ENCODE data around the gene ZNF609. TPM values are rescaled to one million over a fixed set of nuclear protein-coding genes. Genes with fewer than 3 reads are reported as not detected.

ZNF609 gene
- total and polyA plus RNA-seq, 10 of the 15 experiments (the other 5 are each of a cell fraction or from before 2014, with no cell fraction given), result 5.1 to 35.3 (median 13.6) TPM

DNA sequence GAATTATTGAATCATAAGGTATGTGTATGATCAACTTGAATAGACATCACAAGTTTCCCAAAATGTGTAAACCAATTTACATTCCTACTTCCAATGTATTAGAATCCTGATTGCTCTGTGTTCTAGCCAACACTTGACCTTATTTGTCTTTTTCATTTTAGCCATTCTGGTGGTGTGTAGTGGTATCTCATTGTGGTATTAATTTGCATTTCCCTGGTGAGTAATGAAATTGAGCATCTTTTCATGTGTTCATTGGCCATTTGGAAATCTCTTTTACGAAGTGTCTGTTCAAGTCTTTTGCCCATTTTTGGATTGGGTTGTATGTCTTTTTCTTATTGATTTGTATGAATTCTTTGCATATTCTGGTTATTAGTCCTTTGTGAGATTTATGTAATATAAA is 177.0 kb downstream of the ZNF609 start (continued):
- TF ChIP-seq, protein P1, sequence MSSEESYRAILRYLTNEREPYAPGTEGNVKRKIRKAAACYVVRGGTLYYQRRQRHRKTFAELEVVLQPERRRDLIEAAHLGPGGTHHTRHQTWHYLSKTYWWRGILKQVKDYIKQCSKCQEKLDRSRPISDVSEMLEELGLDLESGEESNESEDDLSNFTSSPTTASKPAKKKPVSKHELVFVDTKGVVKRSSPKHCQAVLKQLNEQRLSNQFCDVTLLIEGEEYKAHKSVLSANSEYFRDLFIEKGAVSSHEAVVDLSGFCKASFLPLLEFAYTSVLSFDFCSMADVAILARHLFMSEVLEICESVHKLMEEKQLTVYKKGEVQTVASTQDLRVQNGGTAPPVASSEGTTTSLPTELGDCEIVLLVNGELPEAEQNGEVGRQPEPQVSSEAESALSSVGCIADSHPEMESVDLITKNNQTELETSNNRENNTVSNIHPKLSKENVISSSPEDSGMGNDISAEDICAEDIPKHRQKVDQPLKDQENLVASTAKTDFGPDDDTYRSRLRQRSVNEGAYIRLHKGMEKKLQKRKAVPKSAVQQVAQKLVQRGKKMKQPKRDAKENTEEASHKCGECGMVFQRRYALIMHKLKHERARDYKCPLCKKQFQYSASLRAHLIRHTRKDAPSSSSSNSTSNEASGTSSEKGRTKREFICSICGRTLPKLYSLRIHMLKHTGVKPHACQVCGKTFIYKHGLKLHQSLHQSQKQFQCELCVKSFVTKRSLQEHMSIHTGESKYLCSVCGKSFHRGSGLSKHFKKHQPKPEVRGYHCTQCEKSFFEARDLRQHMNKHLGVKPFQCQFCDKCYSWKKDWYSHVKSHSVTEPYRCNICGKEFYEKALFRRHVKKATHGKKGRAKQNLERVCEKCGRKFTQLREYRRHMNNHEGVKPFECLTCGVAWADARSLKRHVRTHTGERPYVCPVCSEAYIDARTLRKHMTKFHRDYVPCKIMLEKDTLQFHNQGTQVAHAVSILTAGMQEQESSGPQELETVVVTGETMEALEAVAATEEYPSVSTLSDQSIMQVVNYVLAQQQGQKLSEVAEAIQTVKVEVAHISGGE (CRISPR knock-in tag; IDR thresholded peaks at IDR 0.05), result no peak
- TF ChIP-seq, protein P2, sequence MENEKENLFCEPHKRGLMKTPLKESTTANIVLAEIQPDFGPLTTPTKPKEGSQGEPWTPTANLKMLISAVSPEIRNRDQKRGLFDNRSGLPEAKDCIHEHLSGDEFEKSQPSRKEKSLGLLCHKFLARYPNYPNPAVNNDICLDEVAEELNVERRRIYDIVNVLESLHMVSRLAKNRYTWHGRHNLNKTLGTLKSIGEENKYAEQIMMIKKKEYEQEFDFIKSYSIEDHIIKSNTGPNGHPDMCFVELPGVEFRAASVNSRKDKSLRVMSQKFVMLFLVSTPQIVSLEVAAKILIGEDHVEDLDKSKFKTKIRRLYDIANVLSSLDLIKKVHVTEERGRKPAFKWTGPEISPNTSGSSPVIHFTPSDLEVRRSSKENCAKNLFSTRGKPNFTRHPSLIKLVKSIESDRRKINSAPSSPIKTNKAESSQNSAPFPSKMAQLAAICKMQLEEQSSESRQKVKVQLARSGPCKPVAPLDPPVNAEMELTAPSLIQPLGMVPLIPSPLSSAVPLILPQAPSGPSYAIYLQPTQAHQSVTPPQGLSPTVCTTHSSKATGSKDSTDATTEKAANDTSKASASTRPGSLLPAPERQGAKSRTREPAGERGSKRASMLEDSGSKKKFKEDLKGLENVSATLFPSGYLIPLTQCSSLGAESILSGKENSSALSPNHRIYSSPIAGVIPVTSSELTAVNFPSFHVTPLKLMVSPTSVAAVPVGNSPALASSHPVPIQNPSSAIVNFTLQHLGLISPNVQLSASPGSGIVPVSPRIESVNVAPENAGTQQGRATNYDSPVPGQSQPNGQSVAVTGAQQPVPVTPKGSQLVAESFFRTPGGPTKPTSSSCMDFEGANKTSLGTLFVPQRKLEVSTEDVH (IDR thresholded peaks at IDR 0.05; ENCODE audit: low read depth, partially characterized antibody), result no peak
- TF ChIP-seq, protein P3, sequence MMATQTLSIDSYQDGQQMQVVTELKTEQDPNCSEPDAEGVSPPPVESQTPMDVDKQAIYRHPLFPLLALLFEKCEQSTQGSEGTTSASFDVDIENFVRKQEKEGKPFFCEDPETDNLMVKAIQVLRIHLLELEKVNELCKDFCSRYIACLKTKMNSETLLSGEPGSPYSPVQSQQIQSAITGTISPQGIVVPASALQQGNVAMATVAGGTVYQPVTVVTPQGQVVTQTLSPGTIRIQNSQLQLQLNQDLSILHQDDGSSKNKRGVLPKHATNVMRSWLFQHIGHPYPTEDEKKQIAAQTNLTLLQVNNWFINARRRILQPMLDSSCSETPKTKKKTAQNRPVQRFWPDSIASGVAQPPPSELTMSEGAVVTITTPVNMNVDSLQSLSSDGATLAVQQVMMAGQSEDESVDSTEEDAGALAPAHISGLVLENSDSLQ (IDR thresholded peaks at IDR 0.05), result no peak
